PC-3 (cell line): Measurements from ENCODE around the gene METTL5. TPM values are rescaled to one million over a fixed set of nuclear protein-coding genes. Genes with fewer than 3 reads are reported as not detected.
A peak's percentile ranks its signal among the peaks of the same experiment; 100 is the strongest.

Experiments used
- ATAC-seq: fragments of 200-7000 bp; cut with Tn5 transposase; 2 replicates; pipeline ENCODE4 v1.9.1; 2020; ENCODE audit warnings: mild to moderate bottlenecking, moderate library complexity
- BruUV-seq: library from RNA; stranded (reverse); fragments of 400-500 nt; replicated peaks from 2 replicates; lab custom pipeline; 2021; lab: Mats Ljungman, UMichigan
- CTCF ChIA-PET: fragments of 300-600 bp; sonication (Branson Sonifier 250); formaldehyde crosslinking; loops from one replicate; lab custom pipeline; 2022; ENCODE audit warnings: antibody characterized with exemption; lab: Charles Lee
- POLR2A ChIA-PET: fragments of 300-600 bp; sonication (Branson Sonifier 250); formaldehyde crosslinking; loops from one replicate; lab custom pipeline; 2022; ENCODE audit warnings: antibody characterized with exemption; ENCODE audit not compliant: unreplicated experiment; lab: Charles Lee
- DNase-seq: peaks from one replicate; pipeline ENCODE4 v3.0.0-alpha.2; 2015
- H2AFZ ChIP-seq: fragments of 300-600 bp; sonication (generic); 2 replicates; pipeline ENCODE4 v1.6.0; 2016; ENCODE audit warnings: antibody characterized with exemption, low read length
- H3F3A ChIP-seq: fragments of 300-600 bp; sonication (generic); one replicate; pipeline ENCODE4 v1.6.0; 2017; ENCODE audit warnings: antibody characterized with exemption, low read length, control low read depth, mild to moderate bottlenecking; ENCODE audit not compliant: unreplicated experiment
- H3K27ac ChIP-seq: fragments of 300-600 bp; sonication (generic); 2 replicates; pipeline ENCODE4 v1.5.1; 2016; ENCODE audit warnings: mild to moderate bottlenecking, low read length
- H3K27me3 ChIP-seq: fragments of 300-600 bp; sonication (generic); 2 replicates; pipeline ENCODE4 v1.6.1; 2016; ENCODE audit warnings: low read length, mixed read lengths
- H3K36me3 ChIP-seq: fragments of 300-600 bp; sonication (generic); 2 replicates; pipeline ENCODE4 v1.6.1; 2016; ENCODE audit warnings: low read depth, mixed run types, low read length, mixed read lengths
- H3K4me1 ChIP-seq: fragments of 300-600 bp; sonication (generic); 2 replicates; pipeline ENCODE4 v1.5.1; 2016; ENCODE audit warnings: low read length; ENCODE audit not compliant: insufficient read depth
- H3K4me2 ChIP-seq: fragments of 300-600 bp; sonication (generic); 2 replicates; pipeline ENCODE4 v1.6.0; 2016; ENCODE audit warnings: low read length
- H3K4me3 ChIP-seq: fragments of 300-600 bp; sonication (generic); 2 replicates; pipeline ENCODE4 v1.5.1; 2016; ENCODE audit warnings: mild to moderate bottlenecking, low read length, mixed read lengths
- H3K79me2 ChIP-seq: fragments of 300-600 bp; sonication (generic); 2 replicates; pipeline ENCODE4 v1.6.1; 2017; ENCODE audit warnings: low read length, mixed read lengths
- H3K9ac ChIP-seq: fragments of 300-600 bp; sonication (generic); 2 replicates; pipeline ENCODE4 v1.6.0; 2016; ENCODE audit warnings: mild to moderate bottlenecking, low read length
- H3K9me2 ChIP-seq: fragments of 300-600 bp; sonication (generic); replicated peaks from 2 replicates; pipeline ENCODE4 v1.6.1; 2016; ENCODE audit warnings: mixed run types, low read length, mixed read lengths
- H3K9me3 ChIP-seq: fragments of 300-600 bp; sonication (generic); 2 replicates; pipeline ENCODE4 v1.6.1; 2016; ENCODE audit warnings: low read length, mixed read lengths
- H4K20me1 ChIP-seq: fragments of 300-600 bp; sonication (generic); 2 replicates; pipeline ENCODE4 v1.6.1; 2016; ENCODE audit warnings: low read length, mixed read lengths
- EZH2 ChIP-seq: fragments of 300-600 bp; sonication (generic); IDR thresholded peaks from one replicate; pipeline ENCODE4 v1.6.1; 2017; ENCODE audit warnings: antibody characterized with exemption, mild to moderate bottlenecking, low read length; ENCODE audit not compliant: unreplicated experiment
- EZH2phosphoT487 ChIP-seq: fragments of 300-600 bp; sonication (generic); IDR thresholded peaks from 2 replicates; pipeline ENCODE4 v1.6.1; 2018; ENCODE audit warnings: mild to moderate bottlenecking, antibody characterized with exemption, low read length, borderline replicate concordance
- intact Hi-C: fragments of 100-400 bp; cut with micrococcal nuclease; formaldehyde crosslinking; loops from 2 replicates; pipeline ENCODE4 v1.9.0; 2023
- total RNA-seq: library from RNA; depleted of rRNA; stranded (reverse); fragments of >200 nt; gene quantifications from 2 replicates; pipeline ENCODE4 v1.2.3, GENCODE V29; 2014
- TF ChIP-seq, protein P1 (sequence below): fragments of 300-600 bp; sonication (generic); conservative IDR thresholded peaks from 2 replicates; pipeline ENCODE4 v1.5.1; 2017; ENCODE audit warnings: antibody characterized with exemption, low read depth, mild to moderate bottlenecking, low read length

Gene METTL5
- total RNA-seq, 1 experiment from 2014 or later = 61.1 TPM

DNA sequence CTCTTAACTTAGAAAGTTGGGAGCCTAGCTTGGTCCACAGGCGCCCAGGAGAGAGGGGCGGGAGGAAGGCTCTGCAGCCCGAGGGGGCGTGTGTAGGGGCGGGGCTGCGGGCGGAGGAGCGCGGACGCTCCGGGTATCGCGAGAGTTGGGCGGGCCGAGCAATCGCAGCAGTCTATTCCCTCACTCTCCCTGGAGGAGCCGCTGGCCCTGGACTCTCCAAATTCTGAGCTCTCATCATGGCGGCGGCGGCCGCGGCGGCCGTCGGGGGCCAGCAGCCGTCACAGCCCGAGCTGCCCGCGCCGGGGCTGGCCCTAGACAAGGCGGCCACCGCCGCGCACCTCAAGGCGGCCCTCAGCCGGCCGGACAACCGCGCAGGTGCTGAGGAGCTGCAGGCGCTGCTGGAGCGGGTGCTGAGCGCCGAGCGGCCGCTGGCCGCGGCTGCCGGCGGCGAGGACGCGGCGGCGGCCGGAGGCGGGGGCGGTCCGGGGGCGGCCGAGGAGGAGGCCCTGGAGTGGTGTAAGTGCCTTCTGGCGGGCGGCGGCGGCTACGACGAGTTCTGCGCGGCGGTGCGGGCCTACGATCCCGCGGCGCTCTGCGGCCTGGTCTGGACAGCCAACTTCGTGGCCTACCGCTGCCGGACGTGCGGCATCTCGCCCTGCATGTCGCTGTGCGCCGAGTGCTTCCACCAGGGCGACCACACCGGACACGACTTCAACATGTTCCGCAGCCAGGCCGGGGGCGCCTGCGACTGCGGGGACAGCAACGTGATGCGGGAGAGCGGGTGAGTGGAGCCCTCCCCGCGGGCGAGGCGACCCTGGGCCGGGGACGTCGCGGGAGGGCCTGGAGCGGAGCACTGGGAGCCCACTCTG is 2.8 kb upstream of the METTL5 start, which contains the start of gene UBR3:
TSS of gene UBR3 (plus strand) at position 183 of the 869 bp plus-strand sequence. CDS start at position 237, 54 bp downstream.
- POLR2A ChIA-PET = interaction anchor here (0.5 to 1.0 kb wide), 6 partner anchors 15 to 371 kb away, joined by 3 to 10 read pairs (median 3); partner anchors contain the start of gene SSB
- Histone ChIP-seq H3K9me3 (no peaks in the 10 kb centered on the region), H2AFZ (peak within 1 kb of the TSS; percentile 25), H3K9ac (peak within 1 kb of the TSS; percentile 79), H3K4me2 (peak within 1 kb of the TSS; percentile 90), H3K36me3 (peaks cover 11% of the 10 kb centered on the region; the same call in 1 of the 2 replicates), H3F3A (no peaks in the 10 kb centered on the region), H4K20me1 (peaks cover 25% of the 10 kb centered on the region), H3K4me3 (peak within 1 kb of the TSS; percentile 86), H3K4me1 (peaks cover 21% of the 10 kb centered on the region), H3K9me2 (no peaks in the 10 kb centered on the region), H3K27ac (no peak within 1 kb of the TSS), H3K79me2 (peaks cover 70% of the 10 kb centered on the region), H3K27me3 (no peaks in the 10 kb centered on the region)
- DNase-seq (peak; percentile 88), ATAC-seq (peak; percentile 78)
- no TSS peak for BruUV-seq
- intact Hi-C loops = no loop called here
- no peak for TF ChIP-seq EZH2phosphoT487
- TF ChIP-seq, protein P1, sequence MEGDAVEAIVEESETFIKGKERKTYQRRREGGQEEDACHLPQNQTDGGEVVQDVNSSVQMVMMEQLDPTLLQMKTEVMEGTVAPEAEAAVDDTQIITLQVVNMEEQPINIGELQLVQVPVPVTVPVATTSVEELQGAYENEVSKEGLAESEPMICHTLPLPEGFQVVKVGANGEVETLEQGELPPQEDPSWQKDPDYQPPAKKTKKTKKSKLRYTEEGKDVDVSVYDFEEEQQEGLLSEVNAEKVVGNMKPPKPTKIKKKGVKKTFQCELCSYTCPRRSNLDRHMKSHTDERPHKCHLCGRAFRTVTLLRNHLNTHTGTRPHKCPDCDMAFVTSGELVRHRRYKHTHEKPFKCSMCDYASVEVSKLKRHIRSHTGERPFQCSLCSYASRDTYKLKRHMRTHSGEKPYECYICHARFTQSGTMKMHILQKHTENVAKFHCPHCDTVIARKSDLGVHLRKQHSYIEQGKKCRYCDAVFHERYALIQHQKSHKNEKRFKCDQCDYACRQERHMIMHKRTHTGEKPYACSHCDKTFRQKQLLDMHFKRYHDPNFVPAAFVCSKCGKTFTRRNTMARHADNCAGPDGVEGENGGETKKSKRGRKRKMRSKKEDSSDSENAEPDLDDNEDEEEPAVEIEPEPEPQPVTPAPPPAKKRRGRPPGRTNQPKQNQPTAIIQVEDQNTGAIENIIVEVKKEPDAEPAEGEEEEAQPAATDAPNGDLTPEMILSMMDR = no peak
- TF ChIP-seq EZH2 = no peak
- CTCF ChIA-PET = interaction anchor here (0.5 to 1.1 kb wide), 3 partner anchors 50 to 548 kb away, joined by 3 to 8 read pairs (median 3); no protein-coding TSS in a partner anchor

DNA sequence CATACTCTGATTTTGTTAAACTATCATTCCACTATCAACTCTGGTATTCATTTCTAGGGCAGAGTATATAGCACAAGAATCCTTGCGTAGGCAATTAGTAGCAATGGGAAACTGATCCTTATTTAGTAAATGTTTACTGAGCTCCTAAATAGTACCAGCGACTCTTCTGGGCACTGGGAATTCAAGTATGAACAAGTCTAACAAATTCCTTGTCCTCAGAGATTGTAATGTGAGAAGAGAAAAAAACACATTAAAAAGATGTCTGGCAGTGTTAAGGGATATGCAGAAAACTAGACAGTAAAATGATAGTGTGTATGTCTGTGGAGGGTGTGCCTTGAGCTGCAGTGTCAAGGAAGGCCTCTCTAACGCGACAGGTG is 721 bp downstream of the METTL5 start:
- TF ChIP-seq EZH2 (no peak), EZH2phosphoT487 (no peak)
- TF ChIP-seq, protein P1 = no peak
- Histone ChIP-seq H3K36me3 (no peaks in the 10 kb centered on the region), H3K4me2 (peak overlapping the region; percentile 86), H3K9me3 (no peaks in the 10 kb centered on the region), H2AFZ (peak overlapping the region; percentile 94), H3F3A (peaks cover 13% of the 10 kb centered on the region), H3K9me2 (no peaks in the 10 kb centered on the region), H3K79me2 (peaks cover 55% of the 10 kb centered on the region), H3K27me3 (no peaks in the 10 kb centered on the region), H3K4me3 (peak overlapping the region; percentile 78), H3K4me1 (peaks cover 47% of the 10 kb centered on the region), H4K20me1 (peaks cover 11% of the 10 kb centered on the region), H3K27ac (peak overlapping the region; percentile 54), H3K9ac (peak overlapping the region; percentile 86)
- CTCF ChIA-PET = interaction anchor here (1.1 to 1.4 kb wide), 2 partner anchors 34 to 54 kb away, joined by 3 to 5 read pairs; no protein-coding TSS in a partner anchor
- POLR2A ChIA-PET = no interaction called here
- intact Hi-C loops = loop anchor here (1.0 to 2.0 kb wide), 2 partner anchors 53 to 105 kb away; no protein-coding TSS in a partner anchor
- no TSS peak for BruUV-seq
- no peak; the same call in 1 of the 2 replicates for ATAC-seq
- no peak for DNase-seq
